Astrocyte (in vitro differentiated cells and primary cell): ENCODE results near the gene WDHD1. TPM values are rescaled to one million over a fixed set of nuclear protein-coding genes. Genes with fewer than 3 reads are reported as not detected.

Experiments used
- DNase-seq: peaks from one replicate; pipeline ENCODE4 v3.0.0-alpha.2; 2010; ENCODE audit warnings: low read depth
- FAIRE-seq: peaks from 2 replicates; lab custom pipeline; 2011; peaks lifted over from hg19 to GRCh38; lab: Jason Lieb, UNC
- H2AFZ ChIP-seq: 2 replicates; pipeline ENCODE4 v1.6.0; 2012; ENCODE audit warnings: low read depth, low read length, inconsistent platforms
- H3K27ac ChIP-seq: 2 replicates; pipeline ENCODE4 v1.5.1; 2011; ENCODE audit warnings: low read depth, low read length, inconsistent platforms
- H3K27me3 ChIP-seq: 2 replicates; pipeline ENCODE4 v1.6.0; 2011; ENCODE audit warnings: low read length, inconsistent platforms; ENCODE audit not compliant: insufficient read depth
- H3K36me3 ChIP-seq: 2 replicates; pipeline ENCODE4 v1.5.1; 2011; ENCODE audit warnings: low read length, inconsistent platforms; ENCODE audit not compliant: insufficient read depth
- H3K4me1 ChIP-seq: 2 replicates; pipeline ENCODE4 v1.5.1; 2011; ENCODE audit warnings: low read length, inconsistent platforms; ENCODE audit not compliant: insufficient read depth
- H3K4me2 ChIP-seq: 2 replicates; pipeline ENCODE4 v1.6.0; 2012; ENCODE audit warnings: low read length, inconsistent platforms
- H3K4me3 ChIP-seq: 2 replicates; pipeline ENCODE4 v1.5.1; 2011; ENCODE audit warnings: low read depth, mild to moderate bottlenecking, low read length, inconsistent platforms; ENCODE audit not compliant: insufficient read depth
- H3K79me2 ChIP-seq: 2 replicates; pipeline ENCODE4 v1.6.0; 2012; ENCODE audit warnings: mild to moderate bottlenecking, low read length, inconsistent platforms; ENCODE audit not compliant: insufficient read depth
- H3K9ac ChIP-seq: 2 replicates; pipeline ENCODE4 v1.6.0; 2012; ENCODE audit warnings: mild to moderate bottlenecking, low read length, inconsistent platforms
- H3K9me3 ChIP-seq: 2 replicates; pipeline ENCODE4 v1.5.1; 2012; ENCODE audit warnings: low read depth, mild to moderate bottlenecking, low read length, inconsistent platforms; ENCODE audit not compliant: insufficient read depth
- H4K20me1 ChIP-seq: 2 replicates; pipeline ENCODE4 v1.6.0; 2012; ENCODE audit warnings: low read length, inconsistent platforms; ENCODE audit not compliant: insufficient read depth
- H3K27ac Mint-ChIP-seq: one replicate; pipeline ENCODE4 v1.8.0; 2021; ENCODE audit warnings: mild to moderate bottlenecking, mixed read lengths; ENCODE audit not compliant: unreplicated experiment
- H3K27me3 Mint-ChIP-seq: one replicate; pipeline ENCODE4 v1.8.0; 2021; ENCODE audit warnings: low read depth, mixed read lengths; ENCODE audit not compliant: unreplicated experiment
- H3K36me3 Mint-ChIP-seq: one replicate; pipeline ENCODE4 v1.8.0; 2021; ENCODE audit warnings: low read depth, mixed read lengths; ENCODE audit not compliant: unreplicated experiment
- H3K4me1 Mint-ChIP-seq: one replicate; pipeline ENCODE4 v1.8.0; 2021; ENCODE audit warnings: low read depth, mixed read lengths; ENCODE audit not compliant: unreplicated experiment
- H3K4me3 Mint-ChIP-seq: one replicate; pipeline ENCODE4 v1.8.0; 2021; ENCODE audit warnings: mild to moderate bottlenecking, moderate library complexity, mixed read lengths; ENCODE audit not compliant: unreplicated experiment
- H3K9me3 Mint-ChIP-seq: one replicate; pipeline ENCODE4 v1.8.0; 2021; ENCODE audit warnings: mild to moderate bottlenecking, mixed read lengths; ENCODE audit not compliant: unreplicated experiment
- EZH2 ChIP-seq: IDR thresholded peaks from 2 replicates; pipeline ENCODE4 v1.6.1; 2012; ENCODE audit warnings: mild to moderate bottlenecking, low read length, inconsistent platforms; ENCODE audit not compliant: insufficient read depth
- total RNA-seq: library from RNA; stranded (reverse); gene quantifications from 2 replicates; pipeline ENCODE4 v1.2.1, GENCODE V29; 2021
- TF ChIP-seq, protein P1 (sequence below): IDR thresholded peaks from 2 replicates; pipeline ENCODE4 v1.5.1; 2011; ENCODE audit warnings: low read depth, mild to moderate bottlenecking, inconsistent platforms, low read length, moderate library complexity; ENCODE audit not compliant: insufficient read depth

WDHD1 gene
- total RNA-seq, 1 donor from 2014 or later, result 9.3 TPM

DNA sequence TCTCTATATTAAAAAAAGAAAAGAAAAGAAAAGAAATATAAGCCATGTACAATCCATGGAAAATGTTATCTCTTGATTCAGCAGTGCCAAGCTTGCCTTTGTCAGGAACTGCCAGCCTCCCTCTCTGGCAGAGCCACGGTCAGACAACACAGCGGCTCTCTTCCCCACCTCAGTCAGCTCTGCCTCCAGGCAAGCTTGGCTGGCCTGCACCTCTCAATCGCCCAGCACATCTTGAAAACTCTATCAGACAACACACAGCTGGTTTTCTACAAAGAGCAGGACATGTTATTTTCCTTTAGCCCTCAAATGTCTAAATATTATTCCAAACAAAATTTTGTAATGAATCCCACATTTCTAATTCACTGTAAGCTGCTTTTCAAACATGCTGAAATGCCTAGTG is 104.3 kb downstream of the WDHD1 start:
- Histone ChIP-seq H3K36me3 (no peaks in the 10 kb centered on the region), H3K9ac (no peak overlapping the region), H3K27ac (no peak overlapping the region), H3K79me2 (no peaks in the 10 kb centered on the region), H4K20me1 (no peaks in the 10 kb centered on the region), H3K4me3 (no peak overlapping the region), H3K4me2 (no peak overlapping the region), H2AFZ (no peak overlapping the region), H3K9me3 (no peaks in the 10 kb centered on the region), H3K27me3 (no peaks in the 10 kb centered on the region), H3K4me1 (no peaks in the 10 kb centered on the region)
- TF ChIP-seq, protein P1, sequence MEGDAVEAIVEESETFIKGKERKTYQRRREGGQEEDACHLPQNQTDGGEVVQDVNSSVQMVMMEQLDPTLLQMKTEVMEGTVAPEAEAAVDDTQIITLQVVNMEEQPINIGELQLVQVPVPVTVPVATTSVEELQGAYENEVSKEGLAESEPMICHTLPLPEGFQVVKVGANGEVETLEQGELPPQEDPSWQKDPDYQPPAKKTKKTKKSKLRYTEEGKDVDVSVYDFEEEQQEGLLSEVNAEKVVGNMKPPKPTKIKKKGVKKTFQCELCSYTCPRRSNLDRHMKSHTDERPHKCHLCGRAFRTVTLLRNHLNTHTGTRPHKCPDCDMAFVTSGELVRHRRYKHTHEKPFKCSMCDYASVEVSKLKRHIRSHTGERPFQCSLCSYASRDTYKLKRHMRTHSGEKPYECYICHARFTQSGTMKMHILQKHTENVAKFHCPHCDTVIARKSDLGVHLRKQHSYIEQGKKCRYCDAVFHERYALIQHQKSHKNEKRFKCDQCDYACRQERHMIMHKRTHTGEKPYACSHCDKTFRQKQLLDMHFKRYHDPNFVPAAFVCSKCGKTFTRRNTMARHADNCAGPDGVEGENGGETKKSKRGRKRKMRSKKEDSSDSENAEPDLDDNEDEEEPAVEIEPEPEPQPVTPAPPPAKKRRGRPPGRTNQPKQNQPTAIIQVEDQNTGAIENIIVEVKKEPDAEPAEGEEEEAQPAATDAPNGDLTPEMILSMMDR, result no peak
- no peak for TF ChIP-seq EZH2
- Mint-ChIP-seq H3K4me3 (no peak overlapping the region), H3K27me3 (no peaks in the 10 kb centered on the region), H3K9me3 (no peaks in the 10 kb centered on the region), H3K4me1 (peaks cover 5% of the 10 kb centered on the region), H3K27ac (no peak overlapping the region), H3K36me3 (no peaks in the 10 kb centered on the region)
- DNase-seq (no peak), FAIRE-seq (no peak)

DNA sequence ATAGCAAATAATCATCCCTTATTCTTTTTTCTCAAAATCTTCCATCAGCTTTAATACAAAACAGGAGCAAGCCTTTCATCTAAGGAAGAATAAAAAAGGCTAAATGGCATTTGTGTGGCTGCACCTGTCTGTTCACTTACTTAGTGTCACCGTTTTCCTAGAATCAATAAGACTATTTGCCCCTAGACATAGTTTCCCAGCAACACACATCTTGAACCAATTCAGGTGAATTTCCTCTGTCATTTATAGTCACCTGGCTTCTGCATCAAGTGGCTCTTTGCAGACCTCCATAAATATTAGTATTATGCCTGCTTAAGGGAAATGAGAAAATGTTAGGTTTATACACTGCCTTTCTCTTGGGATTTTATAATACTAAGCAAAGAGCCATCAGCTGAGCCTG is 106.8 kb downstream of the WDHD1 start:
- H3K36me3 ChIP-seq, result no peaks in the 10 kb centered on the region
- no peak overlapping the region for H3K4me3 ChIP-seq
- FAIRE-seq (no peak), DNase-seq (no peak)
- H3K27ac ChIP-seq, result no peak overlapping the region
- Mint-ChIP-seq H3K36me3 (no peaks in the 10 kb centered on the region), H3K4me3 (no peak overlapping the region), H3K27ac (no peak overlapping the region), H3K27me3 (no peaks in the 10 kb centered on the region), H3K9me3 (no peaks in the 10 kb centered on the region), H3K4me1 (peaks cover 5% of the 10 kb centered on the region)
- H2AFZ ChIP-seq, result no peak overlapping the region
- no peaks in the 10 kb centered on the region for H3K4me1 ChIP-seq
- H3K4me2 ChIP-seq, result no peak overlapping the region
- no peaks in the 10 kb centered on the region for H3K27me3 ChIP-seq
- no peak overlapping the region for H3K9ac ChIP-seq
- TF ChIP-seq, protein P1, result no peak
- H3K79me2 ChIP-seq, result no peaks in the 10 kb centered on the region
- H3K9me3 ChIP-seq, result no peaks in the 10 kb centered on the region
- H4K20me1 ChIP-seq, result no peaks in the 10 kb centered on the region

DNA sequence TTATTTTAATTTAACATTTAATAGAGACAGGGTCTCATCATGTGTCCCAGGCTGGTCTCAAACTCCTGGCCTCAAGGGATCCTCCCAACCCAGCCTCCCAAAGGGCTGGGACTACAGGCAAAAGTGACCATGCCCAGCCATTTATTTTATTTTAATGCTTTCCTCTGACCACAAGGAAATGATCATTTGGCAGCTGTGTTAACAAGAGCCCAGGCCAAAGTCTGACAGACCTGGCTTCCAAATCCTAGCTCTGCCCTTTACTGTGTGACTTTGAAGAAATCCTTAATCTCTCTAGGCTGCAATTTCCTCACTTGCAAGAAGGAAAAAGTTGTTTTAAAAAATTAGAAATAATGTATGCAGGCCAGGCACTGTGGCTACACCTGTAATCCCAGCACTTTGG is 107.6 kb downstream of the WDHD1 start:
- no peaks in the 10 kb centered on the region for H3K27me3 ChIP-seq
- H3K27ac ChIP-seq, result no peak overlapping the region
- H3K9ac ChIP-seq, result no peak overlapping the region
- H2AFZ ChIP-seq, result no peak overlapping the region
- FAIRE-seq (no peak), DNase-seq (no peak)
- H3K4me3 Mint-ChIP-seq, result no peak overlapping the region
- H3K4me1 Mint-ChIP-seq, result peaks cover 5% of the 10 kb centered on the region
- H3K9me3 Mint-ChIP-seq, result no peaks in the 10 kb centered on the region
- H3K79me2 ChIP-seq, result no peaks in the 10 kb centered on the region
- no peak overlapping the region for H3K27ac Mint-ChIP-seq
- TF ChIP-seq EZH2, result no peak
- TF ChIP-seq, protein P1, result no peak
- no peaks in the 10 kb centered on the region for H3K4me1 ChIP-seq
- H3K4me3 ChIP-seq, result no peak overlapping the region
- H3K9me3 ChIP-seq, result no peaks in the 10 kb centered on the region
- no peak overlapping the region for H3K4me2 ChIP-seq
- H3K27me3 Mint-ChIP-seq, result no peaks in the 10 kb centered on the region
- no peaks in the 10 kb centered on the region for H3K36me3 ChIP-seq
- no peaks in the 10 kb centered on the region for H3K36me3 Mint-ChIP-seq
- H4K20me1 ChIP-seq, result no peaks in the 10 kb centered on the region
